GM12891 (cell line): ENCODE data around the gene CCNB1.
A peak's percentile ranks its signal among the peaks of the same experiment; 100 is the strongest.
"Not testable (repeated sequence)": the region's sequence is repeated elsewhere in the genome, so short reads cannot be mapped to it uniquely, and the experiment has no call there.

Experiments used
- DNase-seq: peaks from one replicate; pipeline ENCODE4 v3.0.0; 2011; ENCODE audit warnings: low spot score; ENCODE audit not compliant: insufficient read length
- FAIRE-seq: peaks from 2 replicates; lab custom pipeline; 2011; peaks lifted over from hg19 to GRCh38; lab: Jason Lieb, UNC
- PAX5 ChIP-seq: IDR thresholded peaks from 2 replicates; pipeline ENCODE4 v1.6.1; 2011; ENCODE audit warnings: low read length, moderate library complexity, mild to moderate bottlenecking; ENCODE audit not compliant: insufficient read depth, severe bottlenecking
- POLR2A ChIP-seq: IDR thresholded peaks from 2 replicates; pipeline ENCODE4 v1.6.1; 2011; ENCODE audit warnings: low read depth, low read length, control low read depth
- POLR2AphosphoS5 ChIP-seq: IDR thresholded peaks from 2 replicates; pipeline ENCODE4 v1.6.1; 2011; ENCODE audit warnings: low read depth, low read length, control low read depth
- POU2F2 ChIP-seq: IDR thresholded peaks from 2 replicates; pipeline ENCODE4 v1.6.1; 2011; ENCODE audit warnings: low read depth, mild to moderate bottlenecking, control low read depth, low read length, moderate library complexity
- SPI1 ChIP-seq: IDR thresholded peaks from 2 replicates; pipeline ENCODE4 v1.6.1; 2011; ENCODE audit warnings: low read depth, low read length, control low read depth
- TAF1 ChIP-seq: IDR thresholded peaks from 2 replicates; pipeline ENCODE4 v1.6.1; 2011; ENCODE audit warnings: low read depth, low read length, control low read depth

The CCNB1 gene

DNA sequence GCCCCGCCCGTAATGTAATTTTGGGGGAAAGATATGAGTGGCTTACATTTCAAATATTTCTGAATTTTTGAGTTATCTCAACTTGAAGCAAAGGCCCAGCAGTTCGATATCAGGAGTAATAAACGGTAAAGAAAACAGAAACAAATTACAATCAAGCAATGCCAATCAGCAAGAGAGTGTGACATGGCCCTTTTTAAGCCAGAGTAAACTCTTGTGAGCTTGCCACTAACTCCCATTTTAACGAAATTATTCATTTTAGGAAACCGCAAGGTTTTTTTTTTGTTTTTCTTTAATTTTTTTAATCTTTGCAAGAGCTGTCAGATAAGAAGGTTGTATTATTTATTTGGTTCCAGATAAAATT lies 50.2 kb downstream of the CCNB1 start:
- DNase-seq (no peak), FAIRE-seq (no peak)
- TF ChIP-seq POLR2AphosphoS5 (no peak), POU2F2 (no peak), POLR2A (no peak), PAX5 (no peak), TAF1 (no peak), SPI1 (no peak)

DNA sequence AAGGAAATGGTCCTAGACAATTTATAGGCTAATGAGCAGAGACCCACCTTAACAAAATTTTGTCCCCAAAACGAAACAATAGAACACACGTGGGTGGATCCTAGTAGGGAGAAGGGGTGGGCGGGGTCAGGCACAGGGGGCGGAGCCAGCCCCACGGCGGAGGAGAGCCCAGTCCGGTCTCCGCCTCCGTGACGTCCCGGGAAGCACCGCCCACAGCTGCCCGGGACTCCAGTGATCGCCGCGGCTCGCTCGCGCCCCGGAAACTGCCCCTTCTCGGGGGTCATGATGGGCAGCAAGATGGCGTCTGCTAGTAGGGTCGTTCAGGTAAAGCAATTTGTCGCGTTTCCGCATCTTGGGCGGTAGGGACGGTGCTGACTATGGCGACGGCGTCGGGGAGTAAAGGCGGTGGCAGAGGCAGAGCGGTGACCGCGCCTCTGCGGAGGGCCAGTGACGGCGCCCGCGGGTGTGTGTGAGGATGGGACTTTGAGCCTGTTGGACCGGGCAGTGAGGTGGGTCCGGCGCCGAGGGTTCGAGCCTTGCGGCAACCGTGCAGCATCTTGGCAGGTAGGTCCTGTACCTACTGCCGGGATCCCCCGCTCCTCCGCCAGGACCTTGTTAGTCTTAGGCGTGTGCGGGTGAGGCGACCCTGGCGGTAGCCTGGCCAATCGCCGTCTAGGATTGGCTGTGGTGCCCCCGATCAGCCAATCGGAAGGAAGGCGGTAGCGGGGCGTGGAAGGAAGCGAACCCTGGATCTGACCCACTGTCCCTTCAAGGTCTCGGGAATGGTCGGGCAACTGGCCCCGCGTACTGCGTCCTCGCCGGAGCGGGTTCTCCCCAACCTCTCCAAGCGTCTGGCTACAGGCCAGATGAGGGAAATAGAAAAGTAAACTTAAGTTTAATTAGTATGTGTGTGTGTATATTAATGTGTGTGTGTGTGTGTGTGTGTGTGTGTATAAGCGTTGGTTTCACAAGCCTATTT lies 50.9 kb downstream of the CCNB1 start:
- TF ChIP-seq SPI1 (peak; percentile 14; the same call in 1 of the 2 replicates), POLR2A (peak; percentile 78), TAF1 (peak; percentile 53; the same call in 1 of the 2 replicates), POLR2AphosphoS5 (no peak; the same call in 1 of the 2 replicates), POU2F2 (peak; percentile 65; the same call in 1 of the 2 replicates), PAX5 (no peak)
- peak; percentile 97 for FAIRE-seq
- DNase-seq, result peak; percentile 86

DNA sequence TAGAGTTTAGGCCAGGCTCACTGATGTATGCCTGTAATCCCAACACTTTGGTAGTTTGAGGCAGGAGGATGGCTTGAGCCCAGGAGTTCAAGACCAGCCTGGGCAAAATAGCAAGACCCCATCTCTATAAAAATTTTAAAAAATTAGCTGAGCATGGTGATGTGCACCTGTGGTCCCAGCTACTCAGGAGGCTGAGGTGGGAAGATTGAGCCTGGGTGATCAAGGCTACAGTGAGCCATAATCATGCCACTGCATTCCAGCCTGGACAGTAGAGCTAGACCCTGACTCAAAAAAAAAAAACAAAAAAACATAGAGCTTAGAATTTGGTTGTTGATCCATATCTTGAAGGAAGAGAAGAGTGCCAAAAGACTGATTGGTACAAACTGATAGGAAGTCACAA lies 53.0 kb downstream of the CCNB1 start:
- FAIRE-seq, result no peak
- TF ChIP-seq POLR2A, result no peak
- no peak for TF ChIP-seq SPI1
- TF ChIP-seq POLR2AphosphoS5, result no peak
- no peak for TF ChIP-seq POU2F2
- TF ChIP-seq TAF1, result no peak
- TF ChIP-seq PAX5, result no peak
- no peak for DNase-seq

DNA sequence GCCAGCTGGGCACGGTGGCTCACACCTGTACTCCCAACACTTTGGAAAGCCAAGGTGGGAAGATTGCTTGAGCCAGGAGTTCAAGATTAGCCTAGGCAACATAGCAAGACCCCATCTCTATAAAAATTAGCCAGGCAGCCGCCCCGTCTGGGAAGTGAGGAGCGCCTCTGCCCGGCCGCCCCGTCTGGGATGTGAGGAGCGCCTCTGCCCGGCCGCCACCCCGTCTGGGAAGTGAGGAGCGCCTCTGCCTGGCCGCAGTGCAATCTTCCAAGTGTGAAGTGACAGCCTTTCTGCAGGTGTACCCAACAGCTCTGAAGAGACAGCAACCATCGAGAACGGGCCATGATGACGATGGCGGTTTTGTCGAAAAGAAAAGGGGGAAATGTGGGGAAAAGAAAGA lies 53.4 kb downstream of the CCNB1 start:
- not testable (repeated sequence) for FAIRE-seq, DNase-seq

DNA sequence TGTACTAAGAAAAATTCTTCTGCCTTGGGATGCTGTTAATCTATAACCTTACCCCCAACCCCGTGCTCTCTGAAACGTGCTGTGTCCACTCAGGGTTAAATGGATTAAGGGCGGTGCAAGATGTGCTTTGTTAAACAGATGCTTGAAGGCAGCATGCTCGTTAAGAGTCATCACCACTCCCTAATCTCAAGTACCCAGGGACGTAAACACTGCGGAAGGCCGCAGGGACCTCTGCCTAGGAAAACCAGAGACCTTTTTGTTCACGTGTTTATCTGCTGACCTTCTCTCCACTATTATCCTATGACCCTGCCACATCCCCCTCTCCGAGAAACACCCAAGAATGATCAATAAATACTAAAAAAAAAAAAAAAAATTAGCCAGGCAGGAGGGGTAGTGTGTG lies 53.9 kb downstream of the CCNB1 start:
- DNase-seq, result not testable (repeated sequence)

DNA sequence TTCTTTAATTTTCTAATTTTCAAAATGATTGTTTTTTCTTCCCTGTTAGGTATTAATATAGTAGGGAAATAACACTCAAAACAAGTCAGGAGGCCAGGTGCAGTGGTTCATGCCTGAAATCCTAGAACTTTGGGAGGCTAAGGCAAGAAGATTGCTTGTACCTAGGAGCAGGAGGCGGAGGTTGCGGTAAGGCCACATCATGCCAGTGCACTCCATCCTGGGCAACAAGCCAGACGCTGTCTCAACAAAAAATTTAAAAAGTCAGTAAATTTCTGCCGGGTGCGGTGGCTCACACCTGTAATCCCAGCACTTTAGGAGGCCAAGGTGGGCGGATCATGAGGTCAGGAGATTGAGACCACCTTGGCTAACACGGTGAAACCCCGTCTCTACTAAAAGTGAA lies 57.6 kb downstream of the CCNB1 start:
- DNase-seq (no peak), FAIRE-seq (no peak)
- TF ChIP-seq TAF1 (no peak), POLR2AphosphoS5 (no peak), POU2F2 (no peak), SPI1 (no peak), POLR2A (no peak), PAX5 (no peak)

More for the DNA sequence above, 53.9 kb downstream of the CCNB1 start:
- not testable (repeated sequence) for FAIRE-seq

DNA sequence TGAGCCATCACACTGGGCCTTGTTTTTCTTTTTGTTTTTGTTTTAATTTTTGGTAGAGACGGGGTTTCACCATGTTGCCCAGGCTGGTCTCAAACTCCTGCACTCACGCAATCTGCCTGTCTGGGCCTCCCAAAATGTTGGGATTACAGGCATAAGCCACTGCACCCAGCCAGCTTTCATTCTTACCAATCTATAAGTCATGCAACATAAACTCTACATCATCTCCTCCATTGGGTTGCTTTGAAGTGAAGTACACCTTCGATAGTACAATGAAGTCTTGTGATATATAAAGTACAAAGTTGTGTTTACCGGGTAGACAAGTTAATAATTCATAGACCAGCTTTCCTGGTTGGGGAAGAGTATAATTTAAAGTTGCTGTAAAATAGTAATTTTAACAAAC lies 58.9 kb downstream of the CCNB1 start:
- FAIRE-seq (no peak), DNase-seq (no peak)
- TF ChIP-seq TAF1, result no peak
- no peak for TF ChIP-seq POU2F2
- TF ChIP-seq SPI1, result no peak
- TF ChIP-seq PAX5, result no peak
- no peak for TF ChIP-seq POLR2A
- no peak for TF ChIP-seq POLR2AphosphoS5
